A549 (cell line): Measurements from ENCODE around the gene SERTAD4. TPM values are rescaled to one million over a fixed set of nuclear protein-coding genes. Genes with fewer than 3 reads are reported as not detected.

ENCODE experiments used
- ATAC-seq, 2 experiments: fragments of 200-7000 bp in 1 of 2; fragments of >200 bp in 1 of 2; cut with Nextera tagmentation in 1 of 2; cut with Tn5 transposase in 1 of 2; 3 replicates each; pipeline versions ENCODE4 v1.8.0 to v1.9.1; 2018 to 2020; ENCODE audit warnings: mild to moderate bottlenecking in 1 of 2, moderate library complexity in 1 of 2
- CTCF ChIA-PET: fragments of 300-600 bp; sonication (Branson Sonifier 250); formaldehyde crosslinking; extraction: SDS; loops from one replicate; lab custom pipeline; 2021; ENCODE audit warnings: antibody characterized with exemption, inconsistent platforms; lab: Yijun Ruan, JAX
- POLR2A ChIA-PET: fragments of 350-600 bp; formaldehyde crosslinking; extraction: SDS; loops from one replicate; lab custom pipeline; 2021; ENCODE audit warnings: antibody characterized with exemption, inconsistent platforms; lab: Yijun Ruan, JAX
- DNase-seq, 2 experiments: peaks; one replicate each; pipeline versions ENCODE4 v3.0.0 to v3.0.0-alpha.2; 2011 to 2016; ENCODE audit warnings: low read depth in 1 of 2, low spot score in 1 of 2
- FAIRE-seq: peaks from 2 replicates; lab custom pipeline; 2011; peaks lifted over from hg19 to GRCh38; lab: Jason Lieb, UNC
- H3K27ac ChIP-seq, 2 experiments: fragments of >200 bp; sonication (Bioruptor Twin); formaldehyde crosslinking; 3 replicates each; pipeline ENCODE4 v1.5.1; 2016 to 2017
- H3K4me1 ChIP-seq: fragments of >200 bp; sonication (Bioruptor Twin); formaldehyde crosslinking; 3 replicates; pipeline ENCODE4 v1.6.1; 2016
- H3K4me2 ChIP-seq: fragments of >200 bp; sonication (Bioruptor Twin); formaldehyde crosslinking; 3 replicates; pipeline ENCODE4 v1.6.1; 2016
- H3K4me3 ChIP-seq: fragments of >200 bp; sonication (Bioruptor Twin); formaldehyde crosslinking; 3 replicates; pipeline ENCODE4 v1.5.1; 2016
- H3K9me3 ChIP-seq: fragments of >200 bp; sonication (Bioruptor Twin); formaldehyde crosslinking; 3 replicates; pipeline ENCODE4 v1.6.1; 2016
- BHLHE40 ChIP-seq: IDR thresholded peaks from 2 replicates; pipeline ENCODE4 v1.6.1; 2012; ENCODE audit warnings: low read depth, low read length, inconsistent platforms
- EHF ChIP-seq: fragments of 250-450 bp; sonication (Bioruptor Pico); IDR thresholded peaks from 2 replicates; pipeline ENCODE4 v1.5.0; 2020; ENCODE audit warnings: mild to moderate bottlenecking
- ESRRA ChIP-seq: fragments of 150-350 bp; IDR thresholded peaks from 2 replicates; pipeline ENCODE4 v1.6.1; 2014; ENCODE audit warnings: mild to moderate bottlenecking, low read length, borderline replicate concordance
- FOSB ChIP-seq: fragments of 250-450 bp; sonication (Bioruptor Pico); IDR thresholded peaks from 2 replicates; pipeline ENCODE4 v1.5.0; 2020; ENCODE audit warnings: mild to moderate bottlenecking, moderate library complexity
- FOSL2 ChIP-seq, 2 experiments: fragments of 450-650 bp in 1 of 2; fragments of >200 bp in 1 of 2; sonication (Bioruptor Twin) in 1 of 2; formaldehyde crosslinking; IDR thresholded peaks; 2 replicates each; pipeline versions ENCODE4 v1.5.0 to v1.6.1; 2016 to 2020; ENCODE audit warnings: mild to moderate bottlenecking in 1 of 2, moderate library complexity in 1 of 2
- FOXS1 ChIP-seq: fragments of 250-450 bp; sonication (Bioruptor Pico); IDR thresholded peaks from 2 replicates; pipeline ENCODE4 v1.5.0; 2020; ENCODE audit warnings: mild to moderate bottlenecking, moderate library complexity
- HDAC2 ChIP-seq: fragments of 200-600 bp; sonication (generic); IDR thresholded peaks from 2 replicates; pipeline ENCODE4 v1.6.1; 2016
- HOXB5 ChIP-seq: fragments of 250-450 bp; sonication (Bioruptor Pico); IDR thresholded peaks from 2 replicates; pipeline ENCODE4 v1.5.0; 2020; ENCODE audit warnings: mild to moderate bottlenecking, moderate library complexity
- JUN ChIP-seq, 2 experiments: fragments of >200 bp; sonication (Bioruptor Twin); formaldehyde crosslinking; IDR thresholded peaks; 2 replicates in 1 of 2; 3 replicates in 1 of 2; pipeline ENCODE4 v1.6.1; 2016 to 2017
- JUNB ChIP-seq: fragments of >200 bp; sonication (Bioruptor Twin); formaldehyde crosslinking; IDR thresholded peaks from 2 replicates; pipeline ENCODE4 v1.6.1; 2016
- KDM1A ChIP-seq: fragments of 200-600 bp; sonication (generic); IDR thresholded peaks from 2 replicates; pipeline ENCODE4 v1.6.1; 2016; ENCODE audit warnings: low read depth, mild to moderate bottlenecking
- NFE2L2 ChIP-seq: fragments of 150-350 bp; conservative IDR thresholded peaks from 2 replicates; pipeline ENCODE4 v1.6.1; 2014; ENCODE audit warnings: low read length
- POLR2A ChIP-seq: IDR thresholded peaks from 2 replicates; pipeline ENCODE4 v1.6.1; 2012; ENCODE audit warnings: mild to moderate bottlenecking, low read length
- POLR2AphosphoS2 ChIP-seq: conservative IDR thresholded peaks from 2 replicates; pipeline ENCODE4 v1.6.1; 2012; ENCODE audit warnings: low read length, improper control_type of control experiment, inconsistent platforms
- RAD21 ChIP-seq, 2 experiments: fragments of >200 bp in 1 of 2; sonication (Bioruptor Twin) in 1 of 2; formaldehyde crosslinking in 1 of 2; IDR thresholded peaks in 1 of 2; conservative IDR thresholded peaks in 1 of 2; 2 replicates in 1 of 2; 3 replicates in 1 of 2; pipeline ENCODE4 v1.6.1; 2012 to 2018; ENCODE audit warnings: inconsistent platforms in 1 of 2
- RARB ChIP-seq: fragments of 250-450 bp; sonication (Bioruptor Pico); IDR thresholded peaks from 2 replicates; pipeline ENCODE4 v1.8.0; 2021; ENCODE audit warnings: mild to moderate bottlenecking, moderate library complexity
- RCOR1 ChIP-seq: fragments of 150-350 bp; IDR thresholded peaks from 2 replicates; pipeline ENCODE4 v1.6.1; 2014; ENCODE audit warnings: antibody characterized with exemption, low read length, low read depth
- RFX5 ChIP-seq: fragments of 450-650 bp; IDR thresholded peaks from 2 replicates; pipeline ENCODE4 v1.7.1; 2014; ENCODE audit warnings: antibody characterized with exemption, mild to moderate bottlenecking, moderate library complexity
- TFCP2L1 ChIP-seq: fragments of 250-450 bp; sonication (Bioruptor Pico); IDR thresholded peaks from 2 replicates; pipeline ENCODE4 v1.5.0; 2021; ENCODE audit warnings: mild to moderate bottlenecking
- ZFP36 ChIP-seq: fragments of 450-650 bp; IDR thresholded peaks from 2 replicates; pipeline ENCODE4 v1.6.1; 2014; ENCODE audit warnings: borderline replicate concordance; ENCODE audit not compliant: partially characterized antibody
- ZNF302 ChIP-seq: fragments of 250-450 bp; sonication (Bioruptor Pico); IDR thresholded peaks from 2 replicates; pipeline ENCODE4 v1.9.0; 2021; ENCODE audit warnings: inconsistent platforms, mild to moderate bottlenecking, moderate library complexity
- WGBS: methylation state at CpG from one replicate; pipeline ENCODE4 v1.1.6; 2017; ENCODE audit errors: missing lambda C conversion rate; 5-methylcytosine and 5-hydroxymethylcytosine counted together
- polyA plus RNA-seq, 4 experiments: library from polyadenylated mRNA; depleted of rRNA in 3 of 4; stranded (reverse); fragments of >200 nt; fragmentation: RNase III in 1 of 4; extraction: RNeasy Plus Mini Kit Qiagen cat#74134 plus additional on column Dnase treatment in 1 of 4; gene quantifications; 2 replicates in 3 of 4; 3 replicates in 1 of 4; pipeline ENCODE4 v1.2.3, GENCODE V29; 2011 to 2017
- TF ChIP-seq, protein P1 (sequence below): fragments of >200 bp; sonication (Bioruptor Twin); formaldehyde crosslinking; IDR thresholded peaks from 3 replicates; pipeline ENCODE4 v1.6.1; 2016
- TF ChIP-seq, protein P2 (sequence below): fragments of 150-350 bp; IDR thresholded peaks from 2 replicates; pipeline ENCODE4 v1.6.1; 2014; ENCODE audit warnings: low read depth, mild to moderate bottlenecking, low read length
- TF ChIP-seq, protein P3 (sequence below): fragments of 200-600 bp; sonication (generic); IDR thresholded peaks from 2 replicates; pipeline ENCODE4 v1.6.1; 2016; ENCODE audit warnings: antibody characterized with exemption, mild to moderate bottlenecking, moderate library complexity
- TF ChIP-seq, protein P4 (sequence below): fragments of >200 bp; sonication (Bioruptor Twin); formaldehyde crosslinking; IDR thresholded peaks from 3 replicates; pipeline ENCODE4 v1.5.1; 2016
- TF ChIP-seq, protein P5 (sequence below): IDR thresholded peaks from 2 replicates; pipeline ENCODE4 v1.6.1; 2012

The SERTAD4 gene
- polyA plus RNA-seq, 2 of the 4 experiments (the other 2 are of a cell fraction): 0.62 to 0.71 TPM

DNA sequence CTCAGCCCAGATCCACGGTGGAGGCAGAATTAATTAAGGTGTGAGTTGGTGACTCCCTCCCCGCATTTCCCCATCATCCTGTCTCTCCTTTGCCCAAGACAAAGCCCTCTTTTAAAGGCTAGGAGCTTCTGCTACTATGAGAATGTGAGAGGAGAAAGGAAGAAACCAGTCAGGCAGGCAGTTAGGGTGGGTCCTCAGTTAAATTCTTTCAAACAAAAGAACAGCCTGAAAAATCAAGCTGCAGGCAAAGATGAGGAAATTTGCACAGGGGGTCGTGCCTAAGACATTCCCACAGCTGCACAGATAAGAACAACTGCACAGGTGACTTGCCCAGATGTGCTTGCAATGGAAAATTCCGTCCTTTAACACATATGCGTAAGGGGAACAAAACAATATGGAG, 47.6 kb downstream of the SERTAD4 start:
- H3K4me2 ChIP-seq: no peak overlapping the region
- no peak overlapping the region for H3K27ac ChIP-seq
- H3K9me3 ChIP-seq: peaks cover 46% of the 10 kb centered on the region; the same call in 2 of the 3 replicates
- no peak overlapping the region for H3K4me3 ChIP-seq
- DNase-seq: no peak
- CTCF ChIA-PET: interaction anchor here (0.6 to 1.1 kb wide), 2 partner anchors 12 to 148 kb away, joined by 4 read pairs; no protein-coding TSS in a partner anchor
- no peaks in the 10 kb centered on the region for H3K4me1 ChIP-seq
- ATAC-seq: no peak
- TF ChIP-seq FOSL2 (IDR thresholded peaks at IDR 0.05) (no peak), FOSL2 (CRISPR knock-in tag; IDR thresholded peaks at IDR 0.05) (no peak), ZFP36 (peak; percentile 99)
- TF ChIP-seq, protein P1, sequence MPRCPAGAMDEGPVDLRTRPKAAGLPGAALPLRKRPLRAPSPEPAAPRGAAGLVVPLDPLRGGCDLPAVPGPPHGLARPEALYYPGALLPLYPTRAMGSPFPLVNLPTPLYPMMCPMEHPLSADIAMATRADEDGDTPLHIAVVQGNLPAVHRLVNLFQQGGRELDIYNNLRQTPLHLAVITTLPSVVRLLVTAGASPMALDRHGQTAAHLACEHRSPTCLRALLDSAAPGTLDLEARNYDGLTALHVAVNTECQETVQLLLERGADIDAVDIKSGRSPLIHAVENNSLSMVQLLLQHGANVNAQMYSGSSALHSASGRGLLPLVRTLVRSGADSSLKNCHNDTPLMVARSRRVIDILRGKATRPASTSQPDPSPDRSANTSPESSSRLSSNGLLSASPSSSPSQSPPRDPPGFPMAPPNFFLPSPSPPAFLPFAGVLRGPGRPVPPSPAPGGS: no peak
- TF ChIP-seq, all 56 proteins: peak for 1
- WGBS: 40% methylated on average over 5 of the region's 5 CpGs
- POLR2A ChIA-PET: no interaction called here
- FAIRE-seq: no peak

DNA sequence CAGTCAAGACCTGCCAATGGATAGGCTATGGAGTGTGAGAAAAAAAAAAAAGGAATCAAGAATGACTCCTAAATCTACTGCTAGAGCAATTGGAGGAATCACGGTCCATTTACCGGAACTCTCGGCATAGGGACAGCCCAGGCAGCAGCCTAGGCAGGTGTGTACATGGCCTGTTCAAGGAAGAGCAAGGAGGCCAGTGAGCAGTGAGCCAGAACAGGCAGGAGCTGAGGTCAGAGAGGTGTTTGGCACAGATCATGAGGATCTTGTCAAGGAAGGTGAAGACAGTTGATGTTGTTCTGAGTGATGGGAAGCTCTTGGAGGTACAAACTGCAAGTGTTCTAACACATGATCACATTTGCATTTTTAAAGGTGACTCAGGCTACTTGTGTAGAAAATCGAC, 55.5 kb downstream of the SERTAD4 start:
- ATAC-seq (no peak), DNase-seq (no peak), FAIRE-seq (no peak)
- H3K9me3 ChIP-seq: peaks cover 13% of the 10 kb centered on the region; the same call in 2 of the 3 replicates
- H3K27ac ChIP-seq: no peak overlapping the region
- H3K4me1 ChIP-seq: 0 out of 3 replicates have a peak, but pooled peaks cover 3% of the 10 kb centered on the region
- H3K4me2 ChIP-seq: no peak overlapping the region
- WGBS: 66% methylated on average over 4 of the region's 4 CpGs
- CTCF ChIA-PET: interaction anchor here (0.7 to 2.7 kb wide), 4 partner anchors 11 to 37 kb away, joined by 3 to 7 read pairs (median 3); no protein-coding TSS in a partner anchor
- POLR2A ChIA-PET: no interaction called here
- H3K4me3 ChIP-seq: no peak overlapping the region
- TF ChIP-seq TFCP2L1 (CRISPR knock-in tag) (no peak), KDM1A (no peak), RAD21 (conservative IDR thresholded peaks at IDR 0.05 in 1 of 2, IDR thresholded peaks at IDR 0.05 in 1 of 2) (no peak), POLR2AphosphoS2 (no peak), HDAC2 (no peak), ZNF302 (CRISPR knock-in tag) (no peak), JUNB (no peak)
- TF ChIP-seq, protein P2, sequence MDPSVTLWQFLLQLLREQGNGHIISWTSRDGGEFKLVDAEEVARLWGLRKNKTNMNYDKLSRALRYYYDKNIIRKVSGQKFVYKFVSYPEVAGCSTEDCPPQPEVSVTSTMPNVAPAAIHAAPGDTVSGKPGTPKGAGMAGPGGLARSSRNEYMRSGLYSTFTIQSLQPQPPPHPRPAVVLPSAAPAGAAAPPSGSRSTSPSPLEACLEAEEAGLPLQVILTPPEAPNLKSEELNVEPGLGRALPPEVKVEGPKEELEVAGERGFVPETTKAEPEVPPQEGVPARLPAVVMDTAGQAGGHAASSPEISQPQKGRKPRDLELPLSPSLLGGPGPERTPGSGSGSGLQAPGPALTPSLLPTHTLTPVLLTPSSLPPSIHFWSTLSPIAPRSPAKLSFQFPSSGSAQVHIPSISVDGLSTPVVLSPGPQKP: no peak
- TF ChIP-seq, protein P3, sequence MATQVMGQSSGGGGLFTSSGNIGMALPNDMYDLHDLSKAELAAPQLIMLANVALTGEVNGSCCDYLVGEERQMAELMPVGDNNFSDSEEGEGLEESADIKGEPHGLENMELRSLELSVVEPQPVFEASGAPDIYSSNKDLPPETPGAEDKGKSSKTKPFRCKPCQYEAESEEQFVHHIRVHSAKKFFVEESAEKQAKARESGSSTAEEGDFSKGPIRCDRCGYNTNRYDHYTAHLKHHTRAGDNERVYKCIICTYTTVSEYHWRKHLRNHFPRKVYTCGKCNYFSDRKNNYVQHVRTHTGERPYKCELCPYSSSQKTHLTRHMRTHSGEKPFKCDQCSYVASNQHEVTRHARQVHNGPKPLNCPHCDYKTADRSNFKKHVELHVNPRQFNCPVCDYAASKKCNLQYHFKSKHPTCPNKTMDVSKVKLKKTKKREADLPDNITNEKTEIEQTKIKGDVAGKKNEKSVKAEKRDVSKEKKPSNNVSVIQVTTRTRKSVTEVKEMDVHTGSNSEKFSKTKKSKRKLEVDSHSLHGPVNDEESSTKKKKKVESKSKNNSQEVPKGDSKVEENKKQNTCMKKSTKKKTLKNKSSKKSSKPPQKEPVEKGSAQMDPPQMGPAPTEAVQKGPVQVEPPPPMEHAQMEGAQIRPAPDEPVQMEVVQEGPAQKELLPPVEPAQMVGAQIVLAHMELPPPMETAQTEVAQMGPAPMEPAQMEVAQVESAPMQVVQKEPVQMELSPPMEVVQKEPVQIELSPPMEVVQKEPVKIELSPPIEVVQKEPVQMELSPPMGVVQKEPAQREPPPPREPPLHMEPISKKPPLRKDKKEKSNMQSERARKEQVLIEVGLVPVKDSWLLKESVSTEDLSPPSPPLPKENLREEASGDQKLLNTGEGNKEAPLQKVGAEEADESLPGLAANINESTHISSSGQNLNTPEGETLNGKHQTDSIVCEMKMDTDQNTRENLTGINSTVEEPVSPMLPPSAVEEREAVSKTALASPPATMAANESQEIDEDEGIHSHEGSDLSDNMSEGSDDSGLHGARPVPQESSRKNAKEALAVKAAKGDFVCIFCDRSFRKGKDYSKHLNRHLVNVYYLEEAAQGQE: no peak
- TF ChIP-seq, all 56 proteins: peak for 0

DNA sequence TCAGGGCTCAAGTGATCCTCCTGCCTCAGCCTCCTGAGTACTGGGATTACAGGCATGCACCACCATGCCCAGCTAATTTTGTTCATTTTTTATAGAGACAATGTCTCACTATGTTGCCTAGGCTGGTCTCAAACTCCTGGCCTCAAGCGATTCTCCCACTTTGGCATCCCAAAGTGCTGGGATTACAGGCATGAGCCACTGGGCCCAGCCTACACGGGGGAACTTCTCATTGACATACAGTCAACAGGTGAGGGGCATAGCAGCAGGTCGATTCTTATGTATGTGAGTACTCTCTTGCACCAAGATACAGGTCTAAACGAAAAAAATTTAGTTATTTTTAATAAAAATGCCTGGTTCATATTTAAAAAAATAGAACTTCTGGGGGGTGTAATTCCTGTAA, 56.7 kb downstream of the SERTAD4 start:
- Histone ChIP-seq H3K9me3 (peaks cover 13% of the 10 kb centered on the region; the same call in 2 of the 3 replicates), H3K27ac (no peak overlapping the region), H3K4me1 (0 out of 3 replicates have a peak, but pooled peaks cover 3% of the 10 kb centered on the region), H3K4me2 (no peak overlapping the region), H3K4me3 (no peak overlapping the region)
- POLR2A ChIA-PET: no interaction called here
- 20% methylated on average over 4 of the region's 4 CpGs for WGBS
- CTCF ChIA-PET: interaction anchor here (0.9 to 2.7 kb wide), 2 partner anchors 10 to 22 kb away, joined by 3 to 7 read pairs; no protein-coding TSS in a partner anchor
- no peak for ATAC-seq
- no peak for FAIRE-seq
- no peak for DNase-seq
- TF ChIP-seq NFE2L2 (no peak), FOXS1 (CRISPR knock-in tag) (no peak), KDM1A (no peak), ESRRA (no peak), JUN (IDR thresholded peaks at IDR 0.05) (no peak), POLR2AphosphoS2 (no peak), RARB (no peak), RCOR1 (no peak), FOSL2 (IDR thresholded peaks at IDR 0.05) (no peak), FOSL2 (CRISPR knock-in tag; IDR thresholded peaks at IDR 0.05) (no peak), ZFP36 (no peak), RFX5 (no peak), POLR2A (no peak), EHF (CRISPR knock-in tag) (no peak), HOXB5 (CRISPR knock-in tag) (no peak), BHLHE40 (no peak), FOSB (CRISPR knock-in tag) (no peak)
- TF ChIP-seq, protein P4, sequence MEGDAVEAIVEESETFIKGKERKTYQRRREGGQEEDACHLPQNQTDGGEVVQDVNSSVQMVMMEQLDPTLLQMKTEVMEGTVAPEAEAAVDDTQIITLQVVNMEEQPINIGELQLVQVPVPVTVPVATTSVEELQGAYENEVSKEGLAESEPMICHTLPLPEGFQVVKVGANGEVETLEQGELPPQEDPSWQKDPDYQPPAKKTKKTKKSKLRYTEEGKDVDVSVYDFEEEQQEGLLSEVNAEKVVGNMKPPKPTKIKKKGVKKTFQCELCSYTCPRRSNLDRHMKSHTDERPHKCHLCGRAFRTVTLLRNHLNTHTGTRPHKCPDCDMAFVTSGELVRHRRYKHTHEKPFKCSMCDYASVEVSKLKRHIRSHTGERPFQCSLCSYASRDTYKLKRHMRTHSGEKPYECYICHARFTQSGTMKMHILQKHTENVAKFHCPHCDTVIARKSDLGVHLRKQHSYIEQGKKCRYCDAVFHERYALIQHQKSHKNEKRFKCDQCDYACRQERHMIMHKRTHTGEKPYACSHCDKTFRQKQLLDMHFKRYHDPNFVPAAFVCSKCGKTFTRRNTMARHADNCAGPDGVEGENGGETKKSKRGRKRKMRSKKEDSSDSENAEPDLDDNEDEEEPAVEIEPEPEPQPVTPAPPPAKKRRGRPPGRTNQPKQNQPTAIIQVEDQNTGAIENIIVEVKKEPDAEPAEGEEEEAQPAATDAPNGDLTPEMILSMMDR: no peak
- TF ChIP-seq, protein P5, sequence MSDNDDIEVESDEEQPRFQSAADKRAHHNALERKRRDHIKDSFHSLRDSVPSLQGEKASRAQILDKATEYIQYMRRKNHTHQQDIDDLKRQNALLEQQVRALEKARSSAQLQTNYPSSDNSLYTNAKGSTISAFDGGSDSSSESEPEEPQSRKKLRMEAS: no peak
